PFSK-1 (cell line): ENCODE measurements around the gene GSK3A.

ENCODE experiments used
- POLR2AphosphoS5 ChIP-seq: IDR thresholded peaks from 2 replicates; pipeline ENCODE4 v1.6.1; 2012; ENCODE audit warnings: low read depth, mild to moderate bottlenecking, control low read depth, low read length, moderate library complexity
- SIN3A ChIP-seq: IDR thresholded peaks from 2 replicates; pipeline ENCODE4 v1.6.1; 2012; ENCODE audit warnings: mild to moderate bottlenecking, low read length, moderate library complexity, borderline replicate concordance; ENCODE audit not compliant: insufficient read depth
- TAF1 ChIP-seq: IDR thresholded peaks from 2 replicates; pipeline ENCODE4 v1.6.1; 2012; ENCODE audit warnings: low read length, control low read depth, borderline replicate concordance; ENCODE audit not compliant: insufficient read depth
- TF ChIP-seq, protein P1 (sequence below), 2 experiments: IDR thresholded peaks; 2 replicates each; pipeline versions ENCODE4 v1.6.1 to v1.8.0; 2011 to 2012; ENCODE audit warnings: low read depth in 2 of 2, low read length in 2 of 2, control low read depth in 1 of 2, inconsistent platforms in 1 of 2, mild to moderate bottlenecking in 1 of 2, moderate library complexity in 1 of 2; ENCODE audit not compliant: insufficient read depth in 1 of 2

DNA sequence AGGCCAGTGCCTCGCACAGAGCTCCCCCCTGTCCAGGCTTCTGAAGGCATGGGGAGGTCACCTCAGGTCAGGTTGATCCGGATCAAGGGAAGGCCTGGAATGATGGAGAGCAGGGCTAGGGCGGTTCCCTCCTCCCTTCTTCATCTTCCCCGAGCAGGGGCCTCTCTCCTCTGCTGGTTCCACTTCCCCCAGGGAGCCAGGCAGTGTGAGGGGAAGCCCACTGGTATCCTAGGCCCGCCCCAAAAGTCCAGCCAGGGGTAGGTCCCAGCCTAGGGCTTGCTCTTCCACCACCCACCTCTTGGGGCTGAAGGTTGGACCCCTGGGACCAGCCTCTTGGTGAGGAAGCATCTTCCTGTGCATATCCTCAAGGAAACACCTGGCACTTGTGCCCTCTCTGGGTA, 43.1 kb upstream of the GSK3A start:
- TF ChIP-seq TAF1 (no peak), POLR2AphosphoS5 (no peak), SIN3A (no peak)
- TF ChIP-seq, protein P1, sequence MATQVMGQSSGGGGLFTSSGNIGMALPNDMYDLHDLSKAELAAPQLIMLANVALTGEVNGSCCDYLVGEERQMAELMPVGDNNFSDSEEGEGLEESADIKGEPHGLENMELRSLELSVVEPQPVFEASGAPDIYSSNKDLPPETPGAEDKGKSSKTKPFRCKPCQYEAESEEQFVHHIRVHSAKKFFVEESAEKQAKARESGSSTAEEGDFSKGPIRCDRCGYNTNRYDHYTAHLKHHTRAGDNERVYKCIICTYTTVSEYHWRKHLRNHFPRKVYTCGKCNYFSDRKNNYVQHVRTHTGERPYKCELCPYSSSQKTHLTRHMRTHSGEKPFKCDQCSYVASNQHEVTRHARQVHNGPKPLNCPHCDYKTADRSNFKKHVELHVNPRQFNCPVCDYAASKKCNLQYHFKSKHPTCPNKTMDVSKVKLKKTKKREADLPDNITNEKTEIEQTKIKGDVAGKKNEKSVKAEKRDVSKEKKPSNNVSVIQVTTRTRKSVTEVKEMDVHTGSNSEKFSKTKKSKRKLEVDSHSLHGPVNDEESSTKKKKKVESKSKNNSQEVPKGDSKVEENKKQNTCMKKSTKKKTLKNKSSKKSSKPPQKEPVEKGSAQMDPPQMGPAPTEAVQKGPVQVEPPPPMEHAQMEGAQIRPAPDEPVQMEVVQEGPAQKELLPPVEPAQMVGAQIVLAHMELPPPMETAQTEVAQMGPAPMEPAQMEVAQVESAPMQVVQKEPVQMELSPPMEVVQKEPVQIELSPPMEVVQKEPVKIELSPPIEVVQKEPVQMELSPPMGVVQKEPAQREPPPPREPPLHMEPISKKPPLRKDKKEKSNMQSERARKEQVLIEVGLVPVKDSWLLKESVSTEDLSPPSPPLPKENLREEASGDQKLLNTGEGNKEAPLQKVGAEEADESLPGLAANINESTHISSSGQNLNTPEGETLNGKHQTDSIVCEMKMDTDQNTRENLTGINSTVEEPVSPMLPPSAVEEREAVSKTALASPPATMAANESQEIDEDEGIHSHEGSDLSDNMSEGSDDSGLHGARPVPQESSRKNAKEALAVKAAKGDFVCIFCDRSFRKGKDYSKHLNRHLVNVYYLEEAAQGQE (IDR thresholded peaks at IDR 0.05; ENCODE audit: insufficient read depth in 1 of 2, low read depth in 2 of 2, low read length in 2 of 2) = no peak
